IPS DF 4.7 (cell line): ENCODE measurements around the gene RFWD3.

Source experiments
- DNase-seq: peaks from one replicate; pipeline ENCODE4 v3.0.0-alpha.2; 2013; ENCODE audit warnings: low spot score; ENCODE audit errors: extremely low read depth

Gene RFWD3

DNA sequence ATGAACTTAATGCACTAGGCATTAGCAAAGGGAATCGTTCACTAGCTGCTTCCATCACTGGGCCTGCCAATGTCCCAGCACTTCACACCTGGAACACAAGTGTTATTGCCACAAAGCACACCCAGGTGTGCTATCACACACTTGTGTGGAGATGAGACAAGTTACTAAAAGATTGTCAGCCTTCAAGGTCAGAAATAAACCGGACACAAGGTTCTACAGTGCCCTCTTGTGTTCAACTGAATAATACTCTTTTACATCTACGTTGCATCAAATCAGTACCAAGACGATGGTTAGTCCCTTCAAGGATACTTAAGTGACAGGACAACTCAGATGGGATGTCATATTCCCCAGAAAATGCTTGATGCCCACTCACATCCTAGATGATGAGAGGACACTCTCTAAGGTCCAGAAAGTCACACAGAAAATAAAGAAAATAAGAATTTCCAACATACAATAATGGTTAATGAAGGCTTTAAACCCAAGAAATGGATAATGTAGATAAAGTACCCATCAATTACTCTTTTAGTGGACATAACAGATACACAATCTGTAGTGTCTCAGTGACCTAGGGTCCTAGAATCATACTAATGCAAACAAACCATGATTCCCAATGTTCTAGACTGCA lies 43.4 kb downstream of the RFWD3 start:
- DNase-seq: no peak

DNA sequence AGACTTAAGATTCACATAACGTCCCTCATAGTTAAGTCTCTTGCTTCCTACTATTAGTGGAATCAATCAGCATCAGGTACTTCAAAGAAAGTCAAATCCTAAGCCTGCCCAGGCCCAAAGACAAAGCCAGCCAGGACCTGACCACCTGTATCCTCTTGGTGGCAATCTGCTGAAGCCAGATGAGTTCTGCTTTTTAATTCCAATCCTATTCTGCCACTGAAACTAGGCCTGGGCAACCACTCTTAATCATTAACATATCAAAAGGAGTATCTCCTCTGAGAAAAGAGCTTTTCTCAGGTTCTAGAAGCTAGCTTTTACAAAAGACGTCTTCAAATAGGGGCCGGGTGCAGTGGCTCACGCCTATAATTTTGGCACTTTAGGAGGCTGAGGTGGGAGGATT lies 44.7 kb downstream of the RFWD3 start:
- DNase-seq: no peak

DNA sequence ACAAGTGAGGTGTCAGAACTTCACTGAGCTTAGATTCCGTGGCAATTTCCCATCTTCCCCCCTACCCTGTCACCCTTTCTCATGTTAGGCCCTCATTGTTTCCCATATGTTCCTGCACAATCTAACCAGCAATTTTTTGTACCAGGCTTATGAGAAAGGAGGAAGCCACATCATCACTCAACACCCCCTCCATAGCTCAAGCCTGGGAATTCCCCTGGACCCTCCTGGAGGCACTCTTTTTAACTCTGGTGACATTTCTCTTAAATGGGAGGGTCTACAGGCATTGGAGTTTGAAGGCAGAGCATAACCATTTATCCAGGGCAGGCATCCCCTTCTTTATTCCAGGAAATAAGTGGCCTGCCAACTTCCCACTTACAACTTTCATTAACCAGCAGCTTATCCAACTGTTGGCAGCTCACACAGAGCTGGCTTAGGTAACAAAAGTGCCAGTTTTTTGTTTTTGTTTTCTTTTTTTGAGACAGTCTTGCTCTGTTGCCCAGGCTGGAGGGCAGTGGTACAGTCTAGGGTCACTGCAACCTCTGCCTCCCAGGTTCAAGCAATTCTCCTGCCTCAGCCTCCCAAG lies 49.4 kb downstream of the RFWD3 start:
- no peak for DNase-seq

DNA sequence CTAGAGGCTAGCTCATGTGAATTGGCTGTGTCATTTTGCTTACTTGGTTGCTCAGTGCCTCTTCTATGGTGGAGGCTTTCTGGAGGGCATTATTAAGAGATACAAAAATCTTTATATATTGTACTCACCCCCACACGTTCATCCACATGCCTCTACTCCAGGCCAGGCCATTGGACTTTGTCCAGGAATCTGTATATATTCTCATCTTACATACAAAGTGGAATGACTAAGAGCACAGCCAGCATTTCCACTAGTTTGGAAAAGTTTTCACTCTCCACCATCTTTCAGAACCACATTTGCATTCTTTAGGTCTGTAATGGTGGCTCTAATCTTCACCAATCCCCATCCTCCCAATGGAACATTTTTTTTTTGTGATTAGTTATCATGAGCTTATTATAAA lies 55.0 kb downstream of the RFWD3 start:
- no peak for DNase-seq

DNA sequence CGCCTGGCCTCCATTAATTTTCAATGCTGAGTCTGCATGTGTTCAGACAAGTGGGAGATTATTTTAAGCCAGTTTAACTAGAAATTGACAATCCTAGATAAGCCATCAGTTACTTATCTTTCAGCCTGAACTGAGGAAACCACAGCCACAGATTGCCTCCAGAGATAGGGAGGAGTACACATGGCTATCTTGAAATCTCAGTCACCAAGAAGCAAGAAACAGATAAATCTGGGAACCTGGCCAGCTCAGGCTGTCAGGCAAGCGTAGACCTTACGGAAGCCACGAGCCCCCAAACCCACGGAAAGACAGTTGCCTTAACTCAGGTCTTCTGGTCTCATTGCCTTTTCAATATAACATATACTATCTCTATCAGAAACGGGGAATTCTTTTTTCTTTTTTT lies 57.7 kb downstream of the RFWD3 start:
- no peak for DNase-seq

DNA sequence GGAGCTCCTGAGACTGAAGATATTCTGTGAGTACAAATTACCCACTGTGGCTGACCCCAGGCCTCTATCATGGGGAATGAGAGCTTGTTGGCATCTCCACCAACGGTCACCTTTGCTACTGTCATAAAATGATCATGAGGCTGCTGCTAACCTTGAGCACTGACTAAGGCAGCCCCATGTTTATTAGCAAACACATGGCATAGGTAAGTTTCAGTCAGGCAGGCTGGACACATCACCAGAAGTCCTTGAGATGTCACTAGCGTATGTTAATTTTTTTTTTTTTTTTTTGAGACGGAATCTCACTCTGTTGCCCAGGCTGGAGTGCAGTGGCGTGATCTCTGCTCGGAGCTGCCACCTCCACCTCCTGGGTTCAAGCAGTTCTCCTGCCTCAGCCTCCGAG lies 58.3 kb downstream of the RFWD3 start:
- no peak for DNase-seq

DNA sequence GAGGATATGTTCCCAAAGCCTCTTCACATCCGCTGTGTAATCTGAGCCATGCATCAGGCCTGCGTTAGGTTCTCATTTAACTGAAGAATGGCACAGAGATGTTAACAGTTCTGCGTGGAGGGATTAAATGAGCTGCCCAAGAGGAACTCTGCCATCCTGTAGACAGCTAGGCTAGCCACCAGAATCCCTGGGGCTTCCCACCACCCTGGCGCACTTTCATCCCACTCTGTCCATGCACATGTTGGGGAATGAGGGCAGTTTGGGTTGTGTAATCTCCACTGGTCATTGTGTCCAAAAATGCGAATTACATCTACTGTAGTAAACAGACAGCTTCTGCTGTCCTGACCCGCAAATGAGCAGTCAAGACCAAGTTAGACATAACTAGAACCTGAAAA lies 58.7 kb downstream of the RFWD3 start:
- no peak for DNase-seq

DNA sequence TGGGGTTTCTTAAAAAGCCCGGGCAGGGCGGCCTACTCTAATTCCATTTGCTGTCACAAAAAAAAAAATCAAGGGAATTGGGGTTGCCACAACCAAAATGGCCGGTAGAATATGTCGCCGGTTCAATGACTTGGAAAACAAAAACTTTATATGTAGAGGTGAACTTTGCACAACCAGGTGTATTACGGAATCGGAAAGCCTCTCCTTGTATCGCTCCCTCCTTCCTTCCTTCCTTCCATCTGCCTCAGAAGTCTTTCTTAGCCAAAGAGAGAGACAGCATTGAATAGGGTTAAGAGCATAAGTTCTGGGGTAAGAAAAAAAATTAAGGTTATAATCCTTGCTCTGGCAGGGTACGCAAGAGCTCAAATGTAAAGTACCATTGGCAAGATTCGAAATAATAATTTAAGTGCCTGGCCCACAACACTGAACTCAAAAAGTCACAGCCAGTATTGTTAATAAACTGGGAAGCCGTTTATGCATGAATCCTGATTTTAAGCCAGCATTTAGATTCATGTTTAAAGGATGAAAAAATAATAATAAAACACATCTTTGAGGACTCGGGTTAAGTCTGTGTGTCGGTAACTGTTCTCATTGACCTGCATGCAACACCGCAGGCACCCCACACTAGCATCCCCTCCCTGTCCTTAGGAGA lies 59.2 kb downstream of the RFWD3 start:
- no peak for DNase-seq

DNA sequence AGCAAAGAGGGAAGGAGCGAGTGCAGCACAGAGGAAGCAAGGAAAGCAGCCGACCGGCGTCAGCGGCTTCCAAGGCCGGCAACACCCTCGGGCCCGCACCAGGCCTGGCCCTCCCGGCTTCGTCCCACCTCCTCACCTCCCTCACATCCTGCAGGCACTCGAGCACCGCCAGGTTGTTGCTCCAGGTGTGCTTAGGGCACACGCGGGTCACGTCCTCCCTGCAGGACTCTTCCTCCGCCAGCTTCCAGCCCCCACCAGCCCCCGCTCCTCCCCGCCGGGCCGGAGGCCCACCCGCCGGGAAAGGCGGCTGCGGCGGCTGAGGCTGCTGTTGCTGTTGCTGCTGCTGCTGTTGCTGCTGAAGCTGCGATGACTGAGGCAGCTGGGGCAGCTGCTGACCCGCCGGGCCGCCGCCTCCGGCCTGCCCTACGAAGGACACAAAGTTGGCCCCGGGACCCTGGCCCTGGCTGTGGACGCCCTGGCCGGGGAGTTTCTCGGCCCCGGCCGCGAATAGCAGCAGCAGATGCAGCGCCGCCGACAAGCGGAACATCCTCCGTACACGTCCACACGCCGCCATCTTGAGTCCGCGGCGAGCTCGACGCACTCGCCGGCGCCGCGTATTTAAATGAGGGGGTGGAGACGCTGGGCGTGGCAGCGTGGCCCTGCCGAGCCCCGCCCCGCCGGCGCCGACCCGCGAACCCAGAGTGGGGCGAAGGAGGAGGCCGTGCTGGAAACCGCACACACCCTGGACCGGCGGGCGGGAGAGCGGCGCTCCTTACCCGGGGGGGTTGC lies 60.0 kb downstream of the RFWD3 start, which contains the start of gene GLG1:
TSS of gene GLG1 (minus strand) at position 594 of the 789 bp plus-strand sequence. CDS start at position 574, 20 bp downstream.
- no peak for DNase-seq

DNA sequence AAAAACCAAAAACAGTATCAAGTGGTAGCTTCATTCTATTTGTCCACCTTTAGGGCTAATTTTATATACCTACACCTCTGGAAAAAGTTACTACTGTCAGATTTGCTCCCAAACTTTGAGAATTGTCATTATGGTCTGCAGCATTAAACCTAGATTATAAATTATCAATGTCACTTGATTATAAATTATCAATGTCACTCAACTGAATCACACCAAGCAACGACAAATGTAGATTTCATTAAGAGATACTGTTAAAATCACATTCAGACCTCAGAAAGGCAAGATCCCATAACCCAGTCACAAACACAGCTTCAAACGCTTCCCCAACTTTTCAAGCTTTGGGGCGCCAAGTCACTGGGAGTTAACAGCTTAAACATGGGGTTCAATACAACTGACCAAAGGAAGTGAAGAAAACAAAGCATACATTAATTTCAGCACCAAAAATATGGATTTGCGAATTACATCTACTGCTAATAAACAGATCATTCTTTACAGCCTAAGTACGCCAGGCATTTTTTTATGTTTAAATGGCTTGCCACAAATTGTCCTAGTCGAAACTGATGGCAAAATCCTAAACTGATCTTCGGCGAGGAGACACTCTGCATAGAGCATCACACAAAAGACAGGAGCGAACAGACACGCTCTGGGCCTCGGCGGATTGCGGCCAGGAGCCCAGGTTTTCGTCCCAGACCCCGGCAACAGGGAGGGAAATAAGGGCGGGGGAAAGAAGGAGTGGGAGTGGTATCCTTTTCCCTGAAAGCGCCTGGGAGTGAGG lies 60.7 kb downstream of the RFWD3 start:
- no peak for DNase-seq

DNA sequence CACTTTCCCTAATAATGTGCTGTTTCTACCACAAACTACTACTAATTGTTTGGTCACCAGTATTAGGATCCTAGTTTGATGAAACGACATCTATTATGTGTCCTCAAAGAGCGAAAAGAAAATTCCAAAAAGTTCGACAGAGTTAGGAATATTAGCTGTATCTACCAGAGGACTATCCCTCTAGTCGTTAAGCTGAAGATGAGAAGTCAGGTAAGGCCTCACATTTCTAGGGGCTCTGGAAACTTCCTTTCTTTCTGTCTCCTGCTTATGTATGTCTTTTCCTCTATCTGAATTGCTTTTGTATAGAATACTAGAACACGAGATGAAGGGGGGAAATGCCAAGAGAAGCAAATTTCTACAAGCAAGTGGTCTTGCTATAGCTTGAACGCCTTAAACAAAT lies 61.3 kb downstream of the RFWD3 start:
- DNase-seq: no peak

DNA sequence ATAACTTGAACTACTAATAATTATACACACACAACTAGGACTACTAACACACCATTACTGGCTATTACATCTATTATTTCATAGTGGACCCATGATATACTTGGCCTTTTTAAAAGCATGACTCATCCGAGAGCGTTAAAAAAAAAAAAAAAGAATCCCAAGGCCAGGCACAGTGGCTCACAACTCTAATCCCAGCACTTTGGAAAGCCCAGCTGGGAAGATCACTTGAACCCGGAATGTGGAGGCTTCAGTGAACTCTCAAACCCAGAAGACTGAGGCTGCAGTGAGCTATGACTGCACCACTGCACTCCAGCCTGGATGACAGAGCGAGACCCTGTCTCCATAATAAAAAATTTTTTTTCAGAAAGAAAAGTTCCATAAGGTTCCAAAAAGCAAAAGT lies 62.8 kb downstream of the RFWD3 start:
- DNase-seq: no peak

DNA sequence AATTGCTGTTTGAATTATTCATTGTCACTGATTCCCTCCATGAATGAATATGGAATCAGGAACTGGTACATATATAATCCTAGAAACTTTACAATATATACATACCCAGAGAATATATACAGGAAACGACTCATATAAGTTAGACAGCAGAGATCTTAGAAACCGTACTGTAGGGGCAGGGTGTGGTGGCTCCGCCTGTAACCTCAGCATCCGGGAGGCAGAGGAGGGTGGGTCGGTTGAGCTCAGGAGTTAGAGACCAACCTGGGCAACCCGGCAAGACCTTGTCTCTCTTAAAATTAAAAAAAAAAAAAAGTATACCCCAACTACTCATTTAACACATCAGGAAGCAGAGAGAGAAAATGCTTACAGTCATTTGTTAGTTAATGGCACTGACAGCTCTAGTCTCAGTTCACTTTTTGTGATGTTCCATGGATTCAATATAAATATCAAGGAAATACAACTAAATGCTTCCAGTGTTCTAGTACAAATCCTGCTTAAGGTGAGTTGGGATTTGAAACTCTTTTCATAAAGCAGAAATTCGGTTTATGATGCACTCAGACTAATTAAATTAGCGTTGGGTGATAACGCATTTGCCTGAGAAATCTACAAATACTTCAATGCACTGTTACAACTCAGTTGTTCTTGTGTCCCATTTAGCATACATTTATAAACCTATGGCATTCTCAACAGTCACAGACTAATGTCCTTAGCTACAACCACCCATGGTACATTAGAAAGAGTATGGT lies 65.4 kb downstream of the RFWD3 start:
- no peak for DNase-seq

DNA sequence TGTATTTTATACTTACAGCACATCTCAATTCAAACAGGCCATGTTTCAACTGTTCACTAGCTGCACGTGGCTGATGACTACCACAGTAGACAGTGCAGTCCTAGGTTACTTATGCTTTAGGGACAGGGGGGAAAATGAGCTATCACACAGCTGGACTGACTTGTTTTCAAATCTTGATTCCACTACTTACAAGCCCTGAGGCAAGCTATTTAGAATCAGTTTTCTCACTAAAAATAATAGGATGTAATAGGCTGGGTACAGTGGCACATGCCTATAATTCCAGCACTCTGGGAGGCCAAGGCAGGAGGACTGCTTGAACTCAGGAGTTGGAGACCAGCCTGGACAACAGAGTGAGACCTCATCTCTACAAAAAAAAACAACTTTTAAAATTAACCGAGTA lies 70.1 kb downstream of the RFWD3 start:
- no peak for DNase-seq

DNA sequence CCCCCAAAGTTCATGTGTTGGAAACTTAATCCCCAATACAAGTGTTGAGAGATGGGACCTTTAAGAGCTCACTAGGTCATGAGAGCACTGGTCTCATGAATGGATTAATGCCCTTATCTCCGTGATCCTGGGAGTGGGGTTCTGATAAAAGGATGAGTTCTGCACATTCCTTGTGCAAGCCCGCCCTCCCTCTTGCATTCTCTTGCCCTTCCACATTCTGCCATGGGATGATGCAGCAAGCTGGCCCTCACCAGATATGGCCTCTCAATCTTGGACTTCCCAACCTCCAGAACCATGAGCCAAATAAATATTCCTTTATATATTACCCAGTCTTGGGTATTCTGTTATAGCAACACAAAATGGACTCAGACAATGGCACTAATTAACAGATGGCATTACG lies 73.8 kb downstream of the RFWD3 start:
- DNase-seq: no peak

DNA sequence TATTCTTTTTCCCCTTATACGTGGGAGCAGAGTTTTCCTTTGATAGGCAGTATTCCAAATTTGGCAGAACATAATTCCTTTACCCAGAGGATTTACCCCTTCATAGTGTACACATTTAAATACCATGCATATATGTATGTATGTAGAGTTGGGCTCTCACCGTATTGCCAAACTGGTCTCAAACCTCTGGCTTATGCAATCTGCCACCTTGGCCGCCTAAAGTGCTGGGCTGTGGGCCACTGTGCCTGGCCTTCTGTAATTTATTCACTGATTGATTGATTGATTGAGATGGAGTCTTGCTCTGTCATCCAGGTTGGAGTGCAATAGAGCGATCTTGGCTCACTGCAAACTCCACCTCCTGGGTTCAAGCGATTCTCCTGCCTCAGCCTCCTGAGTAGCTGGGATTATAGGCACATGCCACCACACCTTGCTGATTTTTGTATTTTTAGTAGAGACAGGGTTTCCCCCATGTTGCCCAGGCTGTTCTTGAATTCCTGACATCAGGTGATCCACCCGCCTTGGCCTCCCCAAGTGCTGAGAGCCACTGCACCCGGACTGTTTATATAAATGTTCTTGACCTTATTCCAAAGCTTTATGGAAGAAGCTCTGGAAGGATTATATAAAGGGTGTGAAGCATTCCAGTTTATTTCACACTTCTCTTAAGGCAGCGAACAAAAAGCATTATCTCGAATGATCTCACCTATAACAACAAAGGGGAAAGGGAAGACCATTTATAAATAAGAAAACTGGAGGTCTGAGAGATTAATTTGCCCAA lies 74.6 kb downstream of the RFWD3 start:
- no peak for DNase-seq

DNA sequence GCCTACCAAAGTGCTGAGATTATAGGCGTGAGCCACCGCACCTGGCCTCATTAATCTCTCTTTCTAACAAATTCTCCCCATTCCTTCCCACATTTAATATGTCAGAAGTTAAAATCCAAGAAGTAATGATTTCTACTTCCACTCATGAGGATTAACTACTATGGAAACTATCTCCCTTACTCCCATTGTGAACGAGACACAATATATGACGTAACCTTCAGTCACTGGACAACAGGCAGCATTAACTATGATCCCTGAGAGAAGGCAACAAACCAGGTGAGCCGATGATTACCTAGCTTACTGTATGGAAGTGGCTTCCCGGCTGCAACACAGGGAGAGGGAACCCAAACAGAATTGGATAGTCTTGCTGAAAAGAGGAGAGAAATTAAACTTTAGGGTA lies 79.7 kb downstream of the RFWD3 start:
- DNase-seq: no peak

DNA sequence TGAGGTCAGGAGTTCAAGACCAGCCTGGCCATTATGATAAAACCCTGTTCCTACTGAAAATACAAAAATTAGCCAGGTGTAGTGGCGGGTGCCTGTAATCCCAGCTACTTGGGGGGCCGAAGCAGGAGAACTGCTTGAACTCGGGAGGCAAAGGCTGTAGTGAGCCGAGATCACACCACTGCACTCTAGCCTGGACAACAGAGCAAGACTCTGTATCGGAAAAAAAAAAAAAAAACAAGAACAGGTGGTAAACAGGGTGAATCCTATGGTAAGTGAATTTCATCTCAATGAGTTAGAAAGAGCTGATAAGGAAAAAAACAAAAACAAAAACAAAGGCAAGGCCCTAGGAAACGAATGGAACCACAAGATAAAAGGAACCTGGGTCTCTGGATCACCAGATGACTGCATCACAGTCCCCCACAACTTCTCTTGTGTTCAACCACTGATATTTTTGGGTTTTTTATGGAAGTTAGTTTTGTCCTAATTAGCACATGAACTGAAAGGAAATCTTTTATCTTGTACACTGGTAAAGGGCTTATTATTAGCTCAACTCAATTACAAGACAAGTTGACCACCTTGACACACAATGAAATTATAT lies 80.7 kb downstream of the RFWD3 start:
- no peak for DNase-seq

DNA sequence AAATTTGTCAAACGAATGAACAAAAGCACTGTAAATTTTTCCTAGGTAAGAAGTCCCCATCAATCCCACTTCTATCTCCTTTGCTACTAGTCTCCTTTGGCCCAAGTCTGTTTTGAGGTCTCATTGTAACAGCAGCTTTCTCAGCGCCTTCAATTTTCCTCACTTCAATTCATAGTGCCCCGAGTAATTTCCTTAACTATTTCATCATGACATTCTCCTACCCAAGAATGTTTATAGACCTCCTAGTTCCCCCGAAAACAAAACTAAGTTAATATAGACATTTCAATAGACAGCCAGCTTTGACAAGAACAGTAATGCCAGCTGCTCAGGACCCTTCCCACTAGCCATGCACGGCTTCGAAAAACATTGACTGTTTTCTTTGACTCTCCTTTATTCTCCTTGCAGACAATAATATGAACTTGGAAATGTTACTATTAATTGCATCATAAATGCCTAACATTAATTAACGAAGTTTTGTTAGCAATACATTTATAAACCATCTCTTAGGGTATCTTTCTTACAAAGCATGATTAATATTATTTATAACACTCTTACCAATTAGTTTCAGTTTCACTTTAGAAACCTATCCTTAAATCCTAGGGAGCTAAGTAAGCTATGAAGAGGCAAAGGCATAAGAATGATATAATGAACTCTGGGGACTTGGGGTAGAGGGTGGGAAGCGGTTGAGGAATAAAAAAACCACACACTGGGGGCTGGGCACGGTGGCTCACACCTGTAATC lies 82.6 kb downstream of the RFWD3 start:
- DNase-seq: no peak
